A549 treated with dexamethasone at 1 μM for 4 hours (cell line): ENCODE data around the gene HEPH. TPM values are rescaled to one million over a fixed set of nuclear protein-coding genes. Genes with fewer than 3 reads are reported as not detected.

Experiments
- total RNA-seq: library from RNA; stranded (reverse); fragments of 200-300 nt; extraction: Qiagen RNA extraction; gene quantifications from 5 replicates; pipeline ENCODE4 v1.2.3, GENCODE V29; 2022

Gene HEPH, protein sequence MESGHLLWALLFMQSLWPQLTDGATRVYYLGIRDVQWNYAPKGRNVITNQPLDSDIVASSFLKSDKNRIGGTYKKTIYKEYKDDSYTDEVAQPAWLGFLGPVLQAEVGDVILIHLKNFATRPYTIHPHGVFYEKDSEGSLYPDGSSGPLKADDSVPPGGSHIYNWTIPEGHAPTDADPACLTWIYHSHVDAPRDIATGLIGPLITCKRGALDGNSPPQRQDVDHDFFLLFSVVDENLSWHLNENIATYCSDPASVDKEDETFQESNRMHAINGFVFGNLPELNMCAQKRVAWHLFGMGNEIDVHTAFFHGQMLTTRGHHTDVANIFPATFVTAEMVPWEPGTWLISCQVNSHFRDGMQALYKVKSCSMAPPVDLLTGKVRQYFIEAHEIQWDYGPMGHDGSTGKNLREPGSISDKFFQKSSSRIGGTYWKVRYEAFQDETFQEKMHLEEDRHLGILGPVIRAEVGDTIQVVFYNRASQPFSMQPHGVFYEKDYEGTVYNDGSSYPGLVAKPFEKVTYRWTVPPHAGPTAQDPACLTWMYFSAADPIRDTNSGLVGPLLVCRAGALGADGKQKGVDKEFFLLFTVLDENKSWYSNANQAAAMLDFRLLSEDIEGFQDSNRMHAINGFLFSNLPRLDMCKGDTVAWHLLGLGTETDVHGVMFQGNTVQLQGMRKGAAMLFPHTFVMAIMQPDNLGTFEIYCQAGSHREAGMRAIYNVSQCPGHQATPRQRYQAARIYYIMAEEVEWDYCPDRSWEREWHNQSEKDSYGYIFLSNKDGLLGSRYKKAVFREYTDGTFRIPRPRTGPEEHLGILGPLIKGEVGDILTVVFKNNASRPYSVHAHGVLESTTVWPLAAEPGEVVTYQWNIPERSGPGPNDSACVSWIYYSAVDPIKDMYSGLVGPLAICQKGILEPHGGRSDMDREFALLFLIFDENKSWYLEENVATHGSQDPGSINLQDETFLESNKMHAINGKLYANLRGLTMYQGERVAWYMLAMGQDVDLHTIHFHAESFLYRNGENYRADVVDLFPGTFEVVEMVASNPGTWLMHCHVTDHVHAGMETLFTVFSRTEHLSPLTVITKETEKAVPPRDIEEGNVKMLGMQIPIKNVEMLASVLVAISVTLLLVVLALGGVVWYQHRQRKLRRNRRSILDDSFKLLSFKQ
- 0.02 TPM in 1 of 5 replicates, not detected in the others for total RNA-seq

DNA sequence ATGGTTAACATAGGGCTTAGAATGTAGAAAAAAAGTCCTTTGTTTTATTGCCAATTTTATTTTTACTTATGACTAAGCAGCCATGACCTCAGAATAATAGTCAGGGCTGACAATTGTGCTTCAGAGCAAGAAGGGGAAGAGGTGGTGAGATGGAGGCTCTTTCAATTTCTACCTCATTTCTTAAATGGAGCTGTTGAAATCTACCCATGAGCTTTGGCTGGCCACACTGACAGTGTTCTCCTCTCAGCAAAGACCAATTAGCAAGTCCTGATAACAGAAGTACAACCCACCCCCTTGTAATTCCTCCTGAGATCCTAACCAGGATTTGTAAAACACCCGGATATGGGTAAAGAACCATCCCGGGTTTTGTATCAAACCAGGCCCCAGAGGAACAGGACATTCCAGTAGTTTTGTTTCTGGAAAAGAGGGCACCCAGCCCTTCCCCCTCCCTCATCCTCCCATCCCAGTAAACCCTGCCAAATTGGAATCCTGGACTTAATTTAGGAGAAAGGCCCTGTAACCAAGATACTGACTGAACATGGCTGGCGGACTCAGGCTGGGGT is at the start of gene HEPH:
HEPH (plus strand) TSS at position 399 of the 563 bp plus-strand sequence. CDS start 6,324 bp downstream, outside the sequence.

Other genes starting within 250 kb of the HEPH start
- gene VSIG4, start 124.2 kb upstream of the HEPH start, total RNA-seq = not detected in 5 replicates